HG03571 (cell line): ENCODE data around the gene PLXDC2.

ENCODE experiments used
- ATAC-seq: cut with Tn5 transposase; IDR thresholded peaks from one replicate; pipeline ENCODE4 v1.9.1; 2021; ENCODE audit not compliant: unreplicated experiment

PLXDC2 gene

DNA sequence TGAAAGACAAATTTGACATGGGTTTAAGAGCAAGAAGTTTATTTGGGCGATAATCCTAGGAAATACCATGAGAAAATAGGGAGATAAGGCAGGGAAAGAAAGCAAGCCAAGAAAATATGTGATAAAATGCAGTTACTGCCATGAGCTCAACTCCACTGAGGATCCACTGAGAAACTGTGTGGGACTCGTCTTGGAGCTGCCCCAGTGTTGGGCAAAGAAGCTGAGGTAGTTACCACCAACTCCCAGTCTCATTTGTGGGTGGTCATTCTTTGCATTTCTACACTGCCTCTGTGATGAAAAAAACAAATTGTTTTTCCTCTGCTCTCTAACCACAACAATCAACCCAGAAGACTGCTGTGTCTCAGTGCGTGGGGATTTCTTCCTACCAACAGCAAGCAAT is 498.2 kb downstream of the PLXDC2 start:
- ATAC-seq = no peak

DNA sequence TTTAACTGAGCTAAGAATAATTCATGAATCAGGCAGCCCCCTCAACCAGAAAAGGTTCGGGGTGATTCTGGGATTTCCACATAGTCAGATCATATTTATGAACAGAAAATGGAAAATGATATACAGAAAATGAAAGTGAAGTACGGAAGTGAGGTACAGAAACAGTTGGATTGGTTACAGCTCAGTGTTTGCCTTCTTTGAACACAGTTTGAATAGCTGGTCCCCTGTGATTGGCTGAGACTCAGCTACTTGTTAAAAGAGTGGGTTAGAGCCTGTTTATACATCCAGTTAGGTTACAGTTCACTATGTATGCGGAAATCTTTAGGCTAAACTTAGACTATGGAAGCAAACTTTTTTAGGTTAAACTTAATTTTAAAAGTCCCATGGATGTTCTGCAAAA is 511.7 kb downstream of the PLXDC2 start:
- no peak for ATAC-seq

DNA sequence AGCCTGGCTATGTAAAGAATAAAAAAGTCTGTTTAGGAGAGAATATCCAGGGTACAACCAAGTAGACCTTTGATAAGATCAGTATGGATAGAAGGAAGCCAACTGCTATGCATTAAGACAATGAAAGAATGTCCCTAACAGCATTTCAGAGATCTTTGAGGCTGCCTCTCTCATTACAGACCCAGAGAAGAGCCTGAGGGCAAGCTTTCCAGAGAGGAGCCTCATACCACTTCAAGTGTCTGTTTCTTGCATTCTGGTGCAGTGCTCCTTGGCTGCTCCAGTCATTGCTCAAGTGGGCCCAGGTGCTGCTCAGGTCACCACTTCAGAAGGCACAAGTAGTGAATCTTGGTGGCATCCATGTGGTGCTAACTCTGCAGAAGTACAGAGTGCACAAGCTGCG is 514.0 kb downstream of the PLXDC2 start:
- ATAC-seq = no peak

DNA sequence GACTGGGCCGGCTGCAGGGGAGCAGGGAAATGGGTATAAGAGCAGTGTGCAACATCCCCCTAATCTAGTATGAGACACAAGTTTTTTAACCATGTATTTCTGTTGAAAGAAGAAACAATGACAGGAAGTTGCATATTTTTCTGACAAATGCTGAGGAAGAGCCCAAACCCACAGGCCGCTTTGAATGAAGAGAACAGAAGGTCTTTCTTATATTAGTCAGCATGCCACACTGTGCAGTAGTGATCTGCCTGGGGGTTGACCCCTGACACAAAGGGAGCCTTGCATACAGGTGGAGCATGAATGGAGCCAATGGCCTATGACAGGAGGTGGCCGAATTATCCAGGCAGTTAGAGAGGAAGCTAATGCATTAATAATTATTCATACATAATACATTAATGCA is 518.3 kb downstream of the PLXDC2 start:
- no peak for ATAC-seq
